GM12875 (cell line): ENCODE data around the gene PLA2G4D.

Experiments used
- H3K4me3 ChIP-seq: one replicate; pipeline ENCODE4 v1.5.1; 2011; ENCODE audit warnings: low read depth, low read length, control low read depth
- TF ChIP-seq, protein P1 (sequence below): IDR thresholded peaks from 2 replicates; pipeline ENCODE4 v1.5.1; 2011; ENCODE audit warnings: low read depth, mild to moderate bottlenecking, control low read depth, inconsistent platforms, low read length, moderate library complexity, borderline replicate concordance; ENCODE audit not compliant: insufficient read depth

The PLA2G4D gene

DNA sequence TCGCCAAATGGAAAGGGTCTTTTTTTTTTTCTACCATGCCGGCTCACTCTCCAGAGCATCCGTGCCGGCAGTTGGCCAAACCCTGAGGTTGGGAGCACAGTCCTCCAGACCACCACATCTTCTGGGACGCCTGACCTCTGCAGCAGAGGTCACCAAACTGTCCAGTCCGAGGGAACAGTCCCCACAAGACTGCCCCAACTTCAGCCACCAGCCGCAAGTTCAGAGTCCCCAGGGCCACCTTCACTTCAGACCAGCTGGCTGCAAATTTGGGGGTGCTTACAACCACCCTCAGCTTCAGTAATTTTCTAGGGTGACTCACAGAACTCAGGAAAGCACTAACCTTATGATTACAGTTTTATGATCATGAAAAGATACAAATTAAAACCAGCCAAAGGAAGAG lies 28.9 kb downstream of the PLA2G4D start:
- TF ChIP-seq, protein P1, sequence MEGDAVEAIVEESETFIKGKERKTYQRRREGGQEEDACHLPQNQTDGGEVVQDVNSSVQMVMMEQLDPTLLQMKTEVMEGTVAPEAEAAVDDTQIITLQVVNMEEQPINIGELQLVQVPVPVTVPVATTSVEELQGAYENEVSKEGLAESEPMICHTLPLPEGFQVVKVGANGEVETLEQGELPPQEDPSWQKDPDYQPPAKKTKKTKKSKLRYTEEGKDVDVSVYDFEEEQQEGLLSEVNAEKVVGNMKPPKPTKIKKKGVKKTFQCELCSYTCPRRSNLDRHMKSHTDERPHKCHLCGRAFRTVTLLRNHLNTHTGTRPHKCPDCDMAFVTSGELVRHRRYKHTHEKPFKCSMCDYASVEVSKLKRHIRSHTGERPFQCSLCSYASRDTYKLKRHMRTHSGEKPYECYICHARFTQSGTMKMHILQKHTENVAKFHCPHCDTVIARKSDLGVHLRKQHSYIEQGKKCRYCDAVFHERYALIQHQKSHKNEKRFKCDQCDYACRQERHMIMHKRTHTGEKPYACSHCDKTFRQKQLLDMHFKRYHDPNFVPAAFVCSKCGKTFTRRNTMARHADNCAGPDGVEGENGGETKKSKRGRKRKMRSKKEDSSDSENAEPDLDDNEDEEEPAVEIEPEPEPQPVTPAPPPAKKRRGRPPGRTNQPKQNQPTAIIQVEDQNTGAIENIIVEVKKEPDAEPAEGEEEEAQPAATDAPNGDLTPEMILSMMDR: no peak
- H3K4me3 ChIP-seq: no peak overlapping the region

DNA sequence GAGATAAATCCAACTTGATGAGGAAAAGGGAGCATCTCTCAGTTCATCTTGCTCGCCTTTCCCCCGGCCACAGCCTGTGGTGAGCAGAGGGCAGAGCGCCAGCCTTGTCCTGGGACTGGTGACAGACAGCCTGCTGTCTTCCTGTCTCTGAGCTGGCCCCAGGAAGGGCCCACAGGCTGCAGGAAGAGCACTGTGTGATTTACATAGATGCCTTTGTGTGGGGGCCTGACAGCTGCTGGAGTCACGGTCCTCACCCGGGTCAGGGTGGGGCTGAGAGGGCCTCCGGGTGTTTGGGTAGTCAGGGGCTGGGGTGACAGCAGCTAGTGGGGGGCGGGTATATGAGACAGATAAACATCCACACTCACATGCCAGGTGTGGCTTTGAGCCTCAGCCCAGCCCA lies 29.3 kb downstream of the PLA2G4D start:
- TF ChIP-seq, protein P1: no peak
- no peak overlapping the region for H3K4me3 ChIP-seq

DNA sequence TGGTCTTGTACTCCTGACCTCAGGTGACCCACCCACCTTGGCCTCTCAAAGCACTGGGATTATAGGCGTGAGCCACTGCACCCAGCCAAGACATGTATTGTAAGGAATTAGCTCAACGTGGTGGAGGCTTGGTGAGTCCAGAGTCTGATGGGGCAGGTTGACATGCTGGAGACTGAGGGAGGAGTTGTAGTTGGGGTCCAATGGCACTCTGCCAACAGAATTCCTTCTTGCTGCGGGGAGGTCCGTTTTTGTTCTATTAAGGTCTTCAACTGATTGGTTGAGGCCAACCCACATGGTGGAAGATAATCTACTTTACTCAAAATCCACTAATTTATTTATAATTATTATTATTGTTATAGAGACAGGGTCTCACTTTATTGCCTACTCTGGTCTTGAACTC lies 30.1 kb downstream of the PLA2G4D start:
- H3K4me3 ChIP-seq: no peak overlapping the region
- TF ChIP-seq, protein P1: no peak

DNA sequence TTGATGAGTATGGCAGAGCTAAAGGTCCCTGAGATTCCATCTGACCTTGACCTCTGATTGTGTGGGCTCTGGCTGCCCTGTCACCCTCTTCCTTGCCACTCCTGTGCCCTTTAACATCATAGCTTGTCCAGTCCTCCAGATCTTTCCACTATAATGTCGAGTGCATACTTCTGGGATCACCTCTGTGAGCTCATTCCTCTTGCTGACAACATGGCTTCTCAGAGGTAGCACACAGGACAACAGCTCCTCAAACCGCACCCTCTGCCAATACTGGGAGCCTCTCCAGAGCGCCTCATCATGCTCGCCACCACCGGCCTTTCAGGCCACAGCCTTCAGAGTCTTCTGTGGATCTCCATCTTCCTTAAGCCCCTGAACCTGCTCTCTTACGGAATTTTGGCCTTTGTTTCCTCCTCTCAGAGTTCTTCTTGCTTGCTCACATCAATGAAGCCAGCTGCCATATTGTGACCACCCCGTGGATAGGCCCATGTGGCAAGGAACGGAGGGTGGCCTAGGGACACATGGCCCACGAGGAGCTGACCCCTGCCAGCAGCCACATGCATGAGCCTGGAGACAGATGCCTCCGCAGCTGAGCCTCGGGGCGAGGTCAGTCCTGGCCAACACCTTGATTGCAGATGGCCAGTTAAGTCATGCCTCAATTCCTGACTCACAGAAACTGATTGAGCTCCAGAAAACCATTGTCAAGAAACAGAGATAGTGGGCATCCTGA lies 31.1 kb downstream of the PLA2G4D start:
- TF ChIP-seq, protein P1: no peak
- no peak overlapping the region for H3K4me3 ChIP-seq

DNA sequence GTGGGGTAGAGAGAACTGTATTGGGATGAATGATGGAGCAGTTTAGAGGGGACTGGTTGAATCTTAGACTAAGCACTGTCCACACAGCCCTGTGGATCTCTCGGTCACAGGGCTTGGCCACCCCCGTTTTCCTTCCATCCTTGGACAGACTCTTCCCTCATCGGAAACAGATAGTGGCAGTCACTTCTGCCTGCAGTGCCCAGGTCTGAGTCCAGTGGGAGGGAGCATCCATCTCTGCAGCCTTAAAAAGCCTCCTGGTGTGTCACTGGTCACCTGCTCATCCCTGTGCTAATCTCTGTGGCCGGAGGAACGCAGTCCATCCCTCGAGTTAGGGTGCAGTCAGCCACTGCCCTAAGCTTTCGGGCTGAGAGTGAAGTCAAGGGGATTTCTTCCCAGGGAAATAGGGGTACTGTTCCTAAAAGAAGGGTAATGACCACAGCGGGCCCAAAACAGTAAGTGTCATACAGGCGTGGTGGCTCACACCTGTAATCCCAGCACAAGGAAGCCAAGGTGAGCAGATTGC lies 32.0 kb downstream of the PLA2G4D start:
- H3K4me3 ChIP-seq: no peak overlapping the region
- TF ChIP-seq, protein P1: no peak

DNA sequence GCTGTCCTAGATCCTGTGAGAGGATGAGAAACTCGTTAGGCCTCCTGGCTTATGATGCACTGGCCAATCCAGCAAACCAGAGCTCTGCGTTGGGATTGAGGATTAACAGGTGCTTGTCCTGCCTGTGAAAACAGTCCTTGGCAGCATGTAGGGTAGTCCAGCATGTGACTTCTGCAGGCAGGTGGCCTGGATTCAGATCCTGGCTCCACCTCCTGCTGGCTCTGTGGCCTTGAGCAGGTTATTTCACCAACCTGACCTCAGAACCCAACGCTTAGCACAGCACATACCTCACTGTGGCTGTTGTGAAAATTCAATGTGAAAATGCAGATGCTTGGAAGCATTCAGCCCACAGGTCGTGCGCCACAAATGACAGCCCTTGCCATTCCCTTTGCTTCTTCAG lies 33.6 kb downstream of the PLA2G4D start:
- H3K4me3 ChIP-seq: no peak overlapping the region
- TF ChIP-seq, protein P1: no peak

DNA sequence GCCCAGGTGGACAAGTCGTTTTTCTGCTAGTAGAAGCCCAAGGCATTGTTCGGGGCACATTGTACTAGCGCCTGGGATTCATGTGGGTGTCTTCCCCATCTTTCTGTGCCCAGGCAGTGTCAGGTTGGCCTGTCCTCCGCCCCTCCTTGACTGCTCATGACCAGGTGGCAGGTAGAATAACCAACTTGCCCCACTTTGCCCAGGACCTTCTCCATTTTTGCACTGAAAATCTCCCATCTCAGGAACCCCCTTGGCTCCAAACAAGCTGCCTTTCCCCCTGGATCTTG lies 33.9 kb downstream of the PLA2G4D start:
- H3K4me3 ChIP-seq: no peak overlapping the region
- TF ChIP-seq, protein P1: no peak
